Activated naive CD8-positive, alpha-beta T cell treated with anti-CD3 and anti-CD28 coated beads, Interleukin-2, amount 50 U/mL, for 16 hours (primary cell): ENCODE results near the gene COX6B2.

Source experiments
- DNase-seq: peaks from one replicate; pipeline ENCODE4 v3.0.0-alpha.2; 2020; ENCODE audit warnings: low read depth, low spot score

COX6B2 gene

DNA sequence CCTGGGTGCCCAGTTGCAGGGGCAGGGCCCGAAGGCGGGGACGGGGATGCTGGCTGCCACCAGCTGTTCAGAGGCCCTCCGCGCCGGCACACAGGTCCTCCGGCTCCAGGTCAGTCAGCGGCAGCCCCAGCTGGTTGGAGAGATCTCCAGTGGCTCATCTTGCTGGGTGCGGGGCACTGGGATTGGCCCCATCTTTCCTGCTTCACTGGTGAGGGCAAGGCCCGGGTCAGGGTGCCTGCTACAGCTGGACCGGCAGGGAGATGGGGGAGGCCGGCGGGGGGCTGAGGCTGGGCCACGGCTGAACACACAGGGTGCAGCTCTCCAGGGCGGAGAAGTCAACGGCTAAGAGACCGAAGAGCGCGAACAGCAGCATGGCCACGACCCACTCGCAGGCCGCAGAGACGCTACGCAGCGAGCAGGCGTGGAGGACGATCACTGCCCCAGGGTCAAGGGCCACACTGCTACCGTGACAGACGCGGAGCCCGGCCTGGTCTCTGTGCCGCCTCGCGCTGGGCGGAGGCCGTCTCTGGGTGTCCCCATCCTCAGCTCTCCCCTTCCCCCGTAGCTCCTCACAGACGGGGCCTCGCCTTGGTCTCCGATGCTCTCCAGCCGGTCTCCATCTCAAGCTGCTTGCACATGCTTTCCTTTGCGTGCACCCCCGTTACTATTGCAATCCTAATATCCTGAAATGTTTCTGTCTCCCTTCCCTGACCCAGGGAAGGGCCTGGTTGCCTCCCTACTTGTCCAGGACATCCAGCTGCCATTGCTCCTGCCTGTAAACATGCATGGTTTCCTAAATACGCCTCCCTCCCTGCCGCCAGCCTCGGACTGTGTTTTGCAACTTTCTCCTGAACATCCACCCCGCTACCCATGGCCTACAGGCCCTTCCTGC, 41.7 kb downstream of the COX6B2 start:
- no peak for DNase-seq

DNA sequence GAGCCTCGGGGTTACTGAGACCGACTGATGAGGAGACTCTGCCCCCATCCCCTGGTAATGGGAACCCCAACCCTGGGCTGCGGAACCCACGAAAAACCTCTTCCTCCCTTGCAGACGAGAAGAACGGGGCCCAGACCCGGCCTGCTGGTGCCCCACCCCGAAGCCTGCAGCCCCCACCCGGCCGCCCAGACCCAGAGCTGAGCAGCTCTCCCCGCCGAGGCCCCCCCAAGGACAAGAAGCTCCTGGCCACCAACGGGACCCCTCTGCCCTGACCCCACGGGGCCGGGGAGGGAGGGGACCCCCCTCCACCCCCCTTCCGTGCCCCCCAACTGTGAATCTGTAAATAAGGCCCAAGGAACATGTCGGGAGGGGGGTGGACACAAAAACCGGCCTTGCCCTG, 42.7 kb downstream of the COX6B2 start:
- DNase-seq: no peak

DNA sequence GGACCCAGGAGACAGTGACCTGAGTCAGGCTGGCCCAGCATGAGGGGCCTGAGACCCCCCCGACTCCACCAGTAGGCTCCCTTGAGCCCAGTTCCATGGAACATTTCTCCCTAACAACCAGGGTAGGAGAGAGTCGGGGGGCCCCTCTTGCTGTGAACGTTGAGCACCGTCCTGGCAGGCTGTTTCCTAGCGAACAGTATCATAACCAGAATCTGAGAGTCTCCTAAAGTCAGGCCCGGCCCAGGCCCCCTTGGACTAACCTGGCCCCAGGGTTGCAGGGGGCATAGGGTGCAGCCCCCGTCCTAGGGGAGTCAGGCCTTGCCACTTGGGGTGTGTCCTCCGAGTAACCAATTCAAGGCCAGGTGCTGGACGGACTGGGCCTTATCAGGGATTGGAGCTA, 43.1 kb downstream of the COX6B2 start:
- no peak for DNase-seq

DNA sequence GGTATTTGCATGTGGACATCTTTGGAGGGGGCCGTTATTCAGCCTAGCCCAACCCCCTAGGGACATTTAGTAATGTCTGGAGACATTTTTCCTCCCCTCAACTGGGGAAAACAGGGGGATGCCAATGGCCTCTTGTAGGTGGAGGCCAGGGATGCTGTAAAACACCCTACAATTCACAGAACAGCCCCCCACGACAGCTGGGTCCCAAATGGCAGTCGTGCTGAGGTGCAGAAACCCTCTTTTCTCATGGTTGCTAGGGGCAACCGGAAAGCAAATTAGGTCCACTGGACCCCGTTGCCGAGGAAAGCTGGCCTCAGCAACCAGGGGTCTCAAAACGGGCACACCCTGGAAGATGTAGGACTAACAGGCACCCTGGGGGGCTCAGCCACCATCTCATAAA, 44.0 kb downstream of the COX6B2 start:
- no peak for DNase-seq

DNA sequence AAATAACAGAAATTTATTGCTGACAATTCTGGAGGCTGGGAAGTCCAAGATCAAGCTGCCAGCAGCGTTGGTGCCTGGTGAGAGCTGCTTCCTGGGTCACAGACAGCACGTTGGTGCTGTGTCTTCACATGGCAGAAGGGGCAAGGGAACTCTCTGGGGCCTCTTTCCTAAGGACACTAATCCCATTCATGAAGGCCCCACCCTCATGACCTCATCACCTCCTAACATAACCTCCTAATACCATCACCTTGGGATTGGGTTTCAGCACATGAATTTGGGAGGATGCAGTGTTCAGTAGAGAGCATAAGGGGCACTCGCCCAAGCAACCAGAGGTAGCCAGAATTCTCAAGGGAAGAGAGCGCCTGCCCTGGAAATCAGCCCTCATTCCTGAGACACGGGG, 45.1 kb downstream of the COX6B2 start:
- DNase-seq: no peak

DNA sequence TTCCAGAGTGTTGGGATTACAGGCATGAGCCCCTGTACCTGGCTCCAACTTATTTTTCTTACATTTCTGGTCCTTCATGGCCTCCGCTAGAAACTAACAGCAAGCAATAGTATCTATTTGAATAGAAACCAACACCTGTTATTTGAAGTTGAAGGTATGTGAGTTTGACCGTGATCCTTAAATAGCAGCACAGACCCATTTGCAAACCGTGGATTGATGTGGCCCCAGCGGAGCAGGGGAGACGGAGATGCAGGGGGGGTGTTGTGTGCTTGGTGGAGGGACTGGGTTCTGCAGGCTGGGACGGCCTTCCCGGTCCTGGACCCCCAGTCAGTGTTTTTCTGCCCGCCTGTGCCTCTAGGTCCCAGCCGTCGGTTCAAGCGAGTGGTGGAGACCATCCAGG, 46.2 kb downstream of the COX6B2 start:
- no peak for DNase-seq

DNA sequence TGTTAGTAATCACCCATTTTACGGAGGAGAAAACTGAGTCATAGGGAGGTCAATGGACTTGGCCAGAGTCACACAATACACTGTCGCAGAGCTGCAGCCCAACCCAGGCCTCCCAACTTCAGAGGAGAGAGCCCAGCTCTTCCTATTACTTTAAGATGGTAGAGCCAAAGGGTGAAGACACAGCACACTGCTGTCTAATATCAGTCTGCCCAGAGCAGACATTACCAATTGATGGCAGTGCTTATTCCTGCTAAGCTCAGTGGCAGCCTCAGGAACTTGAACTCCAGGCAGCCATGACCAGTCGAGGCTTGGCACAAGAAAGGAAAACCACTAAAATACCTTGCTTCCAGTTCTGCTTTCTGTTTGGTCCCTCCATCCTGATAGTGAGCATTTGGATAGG, 47.8 kb downstream of the COX6B2 start:
- no peak for DNase-seq

DNA sequence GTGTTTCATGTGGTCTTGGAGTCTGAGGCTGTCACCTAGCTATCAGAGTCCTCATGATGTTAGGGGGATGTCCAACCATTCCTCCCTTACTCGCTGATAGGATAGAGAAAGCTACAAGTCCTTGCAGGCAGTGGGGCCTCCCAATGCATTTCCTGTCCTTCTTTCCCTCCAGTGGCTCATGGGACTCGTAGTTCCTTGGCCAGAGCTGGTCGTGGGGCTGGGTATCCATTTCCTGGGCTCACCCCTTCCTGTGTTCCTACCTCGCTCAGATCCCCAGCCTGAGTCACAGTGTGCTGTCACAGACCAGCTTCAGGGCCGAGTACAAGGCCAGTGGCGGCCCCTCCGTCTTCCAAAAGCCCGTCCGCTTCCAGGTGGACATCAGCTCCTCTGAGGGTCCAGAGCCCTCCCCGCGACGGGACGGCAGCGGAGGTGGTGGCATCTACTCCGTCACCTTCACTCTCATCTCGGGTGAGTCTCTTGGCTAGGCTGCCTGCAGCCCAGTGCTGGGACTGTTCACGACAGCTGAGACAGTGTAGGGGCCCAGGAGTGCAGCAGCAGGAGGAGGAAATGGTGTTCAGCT, 48.4 kb downstream of the COX6B2 start:
- no peak for DNase-seq

DNA sequence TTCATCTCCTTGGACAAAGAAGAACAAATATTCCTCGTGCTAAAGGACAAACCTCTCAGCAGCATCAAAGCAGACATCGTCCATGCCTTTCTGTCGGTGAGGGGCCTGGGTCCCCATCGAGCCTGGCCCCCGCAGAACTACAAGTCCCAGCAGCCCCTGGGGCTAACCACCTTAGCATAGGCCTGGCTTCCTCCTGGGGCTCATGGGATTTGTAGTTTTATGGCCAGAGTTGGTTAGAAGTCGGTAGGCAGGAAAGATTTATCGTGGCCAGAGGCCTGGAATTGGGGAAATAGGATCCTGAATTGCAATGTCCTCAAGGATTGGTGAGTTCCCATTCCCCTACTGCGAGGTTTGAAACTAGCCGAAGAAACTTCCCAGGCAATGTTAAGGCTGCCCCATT, 49.0 kb downstream of the COX6B2 start:
- peak; percentile 21 for DNase-seq

DNA sequence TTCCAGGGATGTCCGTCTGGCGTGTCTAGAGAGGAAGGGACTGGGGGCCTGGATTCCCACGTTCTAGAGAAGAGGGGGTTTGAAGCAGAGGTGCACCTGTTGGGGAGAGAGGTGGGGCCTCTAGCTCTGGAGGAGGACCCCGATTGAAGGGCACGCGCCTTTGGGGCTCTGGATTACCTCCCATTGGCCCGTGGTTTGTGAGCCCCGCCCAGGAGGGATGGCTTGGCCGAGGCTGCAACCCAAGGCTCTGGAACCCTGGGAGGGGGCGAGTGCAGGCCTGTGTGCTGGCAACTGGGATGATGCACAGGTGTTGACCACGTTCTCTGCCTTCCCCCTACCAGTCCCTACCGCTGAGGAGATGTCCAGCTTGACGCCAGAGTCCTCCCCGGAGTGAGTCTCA, 49.5 kb downstream of the COX6B2 start:
- no peak for DNase-seq

DNA sequence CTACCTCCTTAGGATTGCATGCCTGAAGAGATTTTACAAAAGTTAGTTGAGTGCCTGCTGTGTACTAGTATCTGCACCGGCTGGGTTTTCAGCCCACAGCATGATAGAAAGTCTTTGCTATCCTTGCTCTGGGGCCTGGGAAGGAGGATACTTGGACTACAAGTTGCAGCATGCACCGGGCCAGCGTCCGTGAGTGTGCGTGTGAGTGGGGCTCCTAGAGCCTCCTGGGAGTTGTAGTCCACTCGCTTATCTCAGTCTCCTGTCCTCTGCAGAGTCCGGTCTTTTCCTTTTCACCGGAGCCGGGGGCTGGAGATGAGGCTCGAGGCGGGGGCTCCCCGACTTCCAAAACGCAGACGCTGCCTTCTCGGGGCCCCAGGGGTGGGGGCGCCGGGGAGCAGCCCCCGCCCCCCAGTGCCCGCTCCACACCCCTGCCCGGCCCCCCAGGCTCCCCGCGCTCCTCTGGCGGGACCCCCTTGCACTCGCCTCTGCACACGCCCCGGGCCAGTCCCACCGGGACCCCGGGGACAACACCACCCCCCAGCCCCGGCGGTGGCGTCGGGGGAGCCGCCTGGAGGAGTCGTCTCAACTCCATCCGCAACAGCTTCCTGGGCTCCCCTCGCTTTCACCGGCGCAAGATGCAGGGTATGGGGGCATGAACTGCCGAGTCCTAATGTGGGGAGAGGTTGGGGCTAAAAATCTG, 50.1 kb downstream of the COX6B2 start:
- no peak for DNase-seq

DNA sequence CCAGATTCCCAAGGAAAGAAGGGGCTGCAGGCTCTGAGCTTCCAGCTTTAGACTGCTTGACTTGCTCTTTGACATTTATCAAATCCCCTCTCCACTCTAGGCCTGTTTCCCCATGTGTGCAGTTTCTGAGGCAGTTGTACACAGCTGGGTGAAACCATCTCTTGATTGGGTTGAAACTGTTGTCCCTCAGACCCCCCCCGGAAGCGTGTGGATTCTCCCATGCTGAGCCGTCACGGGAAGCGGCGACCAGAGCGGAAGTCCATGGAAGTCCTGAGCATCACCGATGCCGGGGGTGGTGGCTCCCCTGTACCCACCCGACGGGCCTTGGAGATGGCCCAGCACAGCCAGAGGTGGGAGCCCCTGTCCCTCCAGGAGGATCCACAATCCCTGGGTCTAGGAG, 51.0 kb downstream of the COX6B2 start:
- DNase-seq: no peak

DNA sequence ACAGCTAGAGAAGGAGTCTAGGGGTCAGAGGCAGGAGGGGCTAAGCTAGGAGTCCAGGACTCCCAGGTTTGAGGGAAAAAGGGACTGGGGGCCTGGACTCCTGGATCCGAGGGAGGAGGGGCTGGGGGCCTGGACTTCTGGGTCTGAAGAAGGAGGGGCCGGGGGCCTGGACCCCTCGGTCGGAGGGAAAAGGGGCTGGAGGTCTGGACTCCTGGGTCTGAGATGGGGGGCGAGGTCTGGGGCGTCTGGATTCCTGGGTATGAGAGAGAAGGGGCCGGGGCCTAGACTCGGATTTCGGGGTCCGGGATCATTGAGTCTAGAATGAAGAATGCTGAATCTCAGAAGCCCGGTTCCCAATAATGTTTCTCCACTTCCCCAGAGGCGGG, 52.2 kb downstream of the COX6B2 start:
- no peak for DNase-seq

DNA sequence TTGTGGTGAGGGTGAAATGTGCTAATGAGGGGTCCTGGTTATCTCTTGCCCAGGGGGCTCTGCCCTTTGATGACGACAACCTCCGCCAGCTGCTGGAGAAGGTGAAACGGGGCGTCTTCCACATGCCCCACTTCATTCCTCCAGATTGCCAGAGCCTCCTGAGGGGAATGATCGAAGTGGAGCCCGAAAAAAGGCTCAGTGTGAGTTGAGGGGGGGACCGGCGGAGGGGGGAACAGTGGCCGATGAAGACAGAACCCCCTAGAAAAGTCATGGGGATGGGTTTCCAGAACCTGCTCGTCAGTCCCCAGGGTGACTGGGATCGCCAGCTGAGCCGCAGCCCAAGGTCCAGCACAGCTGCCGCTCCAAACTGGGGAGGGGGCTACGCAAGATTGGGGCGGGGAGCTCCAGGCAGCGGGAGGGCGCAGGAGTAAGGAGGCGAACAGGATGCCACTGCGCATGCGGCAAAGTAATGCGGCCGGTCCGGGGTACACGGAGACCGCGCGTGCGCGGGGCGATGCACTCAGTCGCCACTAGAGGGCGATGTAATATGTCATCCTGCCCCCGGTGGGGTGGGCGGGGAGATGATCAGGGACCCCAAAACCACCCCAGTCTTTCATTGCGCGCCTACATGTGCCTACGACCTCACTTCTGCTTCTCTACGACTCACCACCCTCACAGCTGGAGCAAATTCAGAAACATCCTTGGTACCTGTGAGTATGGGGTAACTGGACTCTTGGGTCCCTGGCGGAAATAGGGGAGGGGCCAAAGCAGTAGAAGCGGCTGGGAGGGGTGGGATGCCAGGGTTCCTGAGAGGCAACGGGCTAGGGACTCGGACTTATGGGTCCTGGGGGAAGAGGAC, 52.8 kb downstream of the COX6B2 start:
- peak; percentile 96 for DNase-seq

DNA sequence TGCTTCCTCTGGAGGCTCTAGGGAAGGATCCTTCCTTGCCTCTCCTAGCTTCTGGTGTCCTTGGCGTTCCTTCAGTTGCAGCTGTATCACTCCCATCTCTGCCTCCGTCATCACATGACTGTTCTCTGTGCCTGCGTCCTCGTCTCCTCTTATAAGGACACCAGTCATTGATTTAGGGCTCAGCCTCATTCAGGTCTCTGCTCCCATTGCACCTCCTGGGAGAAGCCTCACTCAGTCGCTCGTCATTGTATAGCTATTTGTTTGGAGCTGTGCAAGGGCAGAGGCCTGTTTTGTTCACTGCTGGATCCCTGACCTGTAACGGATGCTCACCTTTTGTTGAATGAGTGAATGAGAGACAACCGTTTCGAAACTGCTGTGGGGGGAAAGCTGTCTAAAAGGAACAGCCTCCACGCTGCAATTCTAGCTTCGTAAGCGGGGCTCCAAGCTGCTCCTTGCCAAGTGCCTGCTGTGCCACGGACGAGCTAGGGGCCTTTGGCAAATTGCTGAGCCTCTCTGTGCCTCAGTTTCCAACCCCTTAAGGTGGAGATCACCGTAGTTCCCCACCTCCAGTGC, 53.5 kb downstream of the COX6B2 start:
- DNase-seq: no peak

DNA sequence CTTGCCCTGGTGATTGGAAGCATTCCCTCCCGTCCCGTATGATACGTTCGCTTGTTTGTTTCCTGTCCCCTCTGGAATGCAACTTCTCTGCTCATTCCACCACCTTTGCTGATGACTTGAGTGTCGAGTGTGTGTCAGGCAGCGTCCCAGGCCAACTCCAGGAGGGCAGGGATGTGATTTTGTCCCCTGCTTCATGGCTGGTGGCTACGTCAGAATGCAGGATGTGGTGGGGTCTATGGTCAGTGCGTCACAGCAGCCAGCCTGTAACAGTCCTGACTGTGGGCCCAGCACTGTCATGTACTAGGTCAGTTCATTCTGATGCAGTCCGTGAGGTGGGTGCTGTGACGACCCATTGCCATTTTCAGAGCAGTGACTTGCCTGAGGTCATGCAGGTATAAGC, 54.5 kb downstream of the COX6B2 start:
- DNase-seq: no peak
